Measurements from ENCODE around the gene EPHB6. TPM values are rescaled to one million over a fixed set of nuclear protein-coding genes. Genes with fewer than 3 reads are reported as not detected.

Gene EPHB6
- total RNA-seq, 2 experiments from 2014 or later = 0.41 to 0.57 TPM

DNA sequence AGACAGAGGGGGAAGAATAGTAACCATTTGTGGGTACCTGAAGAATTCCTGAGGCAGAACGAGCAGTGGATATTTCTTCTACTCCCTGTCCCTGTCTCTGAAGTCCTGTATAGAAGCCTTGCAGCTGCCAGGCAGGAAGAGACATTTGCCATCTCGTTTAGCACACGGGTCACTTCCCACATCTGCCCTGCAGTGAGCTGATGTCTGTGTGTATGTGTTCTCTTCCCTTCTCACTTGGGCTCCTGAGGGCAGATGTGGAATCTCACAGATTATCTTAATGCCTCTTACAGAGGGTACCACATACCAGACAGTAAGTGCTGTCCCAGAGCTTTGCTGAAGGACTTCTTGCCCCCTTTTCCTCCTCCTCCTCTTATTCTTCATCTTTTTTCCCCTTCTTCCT lies 44.8 kb downstream of the EPHB6 start:
- Histone ChIP-seq H3K4me3 (ENCODE audit: low read depth, low read length, poor library complexity, severe bottlenecking) (no peak overlapping the region), H3K4me2 (ENCODE audit: low read length) (no peak overlapping the region), H3K9me2 (ENCODE audit: insufficient read depth, low read length) (no peaks in the 10 kb centered on the region), H3K79me2 (ENCODE audit: insufficient read depth, low read depth, low read length) (no peaks in the 10 kb centered on the region), H3K9me3 (ENCODE audit: low read length) (peaks cover 11% of the 10 kb centered on the region; the same call in 1 of the 2 replicates), H3K27ac (ENCODE audit: low read depth, low read length, poor library complexity, severe bottlenecking) (no peak overlapping the region), H3K36me3 (ENCODE audit: insufficient read depth, low read length) (no peaks in the 10 kb centered on the region), H2AFZ (ENCODE audit: low read length) (no peak overlapping the region), H3K4me1 (ENCODE audit: insufficient read depth, low read length, poor library complexity, severe bottlenecking) (no peaks in the 10 kb centered on the region), H4K20me1 (ENCODE audit: insufficient read depth, low read length) (no peaks in the 10 kb centered on the region)
- ChIA-PET CTCF (ENCODE audit: unreplicated experiment) (no interaction called here), POLR2A (interaction anchor here (0.6 to 0.7 kb wide), 2 partner anchors 20 to 73 kb away, joined by 3 to 4 read pairs; no protein-coding TSS in a partner anchor)
- BruUV-seq (replicated peaks) = no TSS peak
- DNase-seq (ENCODE audit: low spot score) = no peak
- TF ChIP-seq CTCF (conservative IDR thresholded peaks at IDR 0.05; ENCODE audit: low read length) (no peak), EZH2phosphoT487 (IDR thresholded peaks at IDR 0.05; ENCODE audit: borderline replicate concordance, low read depth, low read length) (no peak)
- intact Hi-C loops (cut with micrococcal nuclease; ENCODE audit: unreplicated experiment) = no loop called here

- H3K27ac ChIP-seq (ENCODE audit: low read depth, low read length, poor library complexity, severe bottlenecking) = no peak overlapping the region
- no peak for DNase-seq (ENCODE audit: low spot score)
- H2AFZ ChIP-seq (ENCODE audit: low read length) = no peak overlapping the region
- H3K4me1 ChIP-seq (ENCODE audit: insufficient read depth, low read length, poor library complexity, severe bottlenecking) = no peaks in the 10 kb centered on the region
- H3K4me2 ChIP-seq (ENCODE audit: low read length) = no peak overlapping the region
- peaks cover 12% of the 10 kb centered on the region; the same call in 1 of the 2 replicates for H3K9me3 ChIP-seq (ENCODE audit: low read length)
- H3K36me3 ChIP-seq (ENCODE audit: insufficient read depth, low read length) = no peaks in the 10 kb centered on the region
- POLR2A ChIA-PET = no interaction called here
- intact Hi-C loops (cut with micrococcal nuclease; ENCODE audit: unreplicated experiment) = no loop called here
- TF ChIP-seq CTCF (conservative IDR thresholded peaks at IDR 0.05; ENCODE audit: low read length) (no peak), EZH2phosphoT487 (IDR thresholded peaks at IDR 0.05; ENCODE audit: borderline replicate concordance, low read depth, low read length) (no peak)
- no TSS peak for BruUV-seq (replicated peaks)
- CTCF ChIA-PET (ENCODE audit: unreplicated experiment) = interaction anchor here (1.1 kb wide), 1 partner anchor 21 kb away, joined by 3 read pairs; no protein-coding TSS in a partner anchor
- H3K9me2 ChIP-seq (ENCODE audit: insufficient read depth, low read length) = no peaks in the 10 kb centered on the region
- H4K20me1 ChIP-seq (ENCODE audit: insufficient read depth, low read length) = no peaks in the 10 kb centered on the region
- H3K4me3 ChIP-seq (ENCODE audit: low read depth, low read length, poor library complexity, severe bottlenecking) = no peak overlapping the region
- no peaks in the 10 kb centered on the region for H3K79me2 ChIP-seq (ENCODE audit: insufficient read depth, low read depth, low read length)
Observed at GRCh38 chr7:142901426-142902259, 46.8 kb downstream of the EPHB6 start.

GRCh38 chr7:142904128-142904527 lies 49.3 kb downstream of the EPHB6 start:
- no peak overlapping the region for H3K4me3 ChIP-seq (ENCODE audit: low read depth, low read length, poor library complexity, severe bottlenecking)
- H3K4me2 ChIP-seq (ENCODE audit: low read length) = no peak overlapping the region
- H4K20me1 ChIP-seq (ENCODE audit: insufficient read depth, low read length) = no peaks in the 10 kb centered on the region
- intact Hi-C loops (cut with micrococcal nuclease; ENCODE audit: unreplicated experiment) = no loop called here
- no peaks in the 10 kb centered on the region for H3K9me2 ChIP-seq (ENCODE audit: insufficient read depth, low read length)
- POLR2A ChIA-PET = interaction anchor here (0.7 kb wide), 1 partner anchor 193 kb away, joined by 3 read pairs; no protein-coding TSS in a partner anchor
- no TSS peak for BruUV-seq (replicated peaks)
- no peaks in the 10 kb centered on the region for H3K79me2 ChIP-seq (ENCODE audit: insufficient read depth, low read depth, low read length)
- H3K9me3 ChIP-seq (ENCODE audit: low read length) = peaks cover 12% of the 10 kb centered on the region; the same call in 1 of the 2 replicates
- H3K4me1 ChIP-seq (ENCODE audit: insufficient read depth, low read length, poor library complexity, severe bottlenecking) = no peaks in the 10 kb centered on the region
- DNase-seq (ENCODE audit: low spot score) = no peak
- TF ChIP-seq CTCF (conservative IDR thresholded peaks at IDR 0.05; ENCODE audit: low read length) = no peak
- TF ChIP-seq EZH2phosphoT487 (IDR thresholded peaks at IDR 0.05; ENCODE audit: borderline replicate concordance, low read depth, low read length) = no peak
- CTCF ChIA-PET (ENCODE audit: unreplicated experiment) = no interaction called here
- H3K27ac ChIP-seq (ENCODE audit: low read depth, low read length, poor library complexity, severe bottlenecking) = no peak overlapping the region
- H2AFZ ChIP-seq (ENCODE audit: low read length) = no peak overlapping the region
- no peaks in the 10 kb centered on the region for H3K36me3 ChIP-seq (ENCODE audit: insufficient read depth, low read length)

Data from OCI-LY7 (cell line).